PC-3 (cell line): ENCODE data around the gene CNTN4. TPM values are rescaled to one million over a fixed set of nuclear protein-coding genes. Genes with fewer than 3 reads are reported as not detected.

Experiments
- ATAC-seq: fragments of 200-7000 bp; cut with Tn5 transposase; 2 replicates; pipeline ENCODE4 v1.9.1; 2020; ENCODE audit warnings: mild to moderate bottlenecking, moderate library complexity
- BruUV-seq: library from RNA; stranded (reverse); fragments of 400-500 nt; replicated peaks from 2 replicates; lab custom pipeline; 2021; lab: Mats Ljungman, UMichigan
- CTCF ChIA-PET: fragments of 300-600 bp; sonication (Branson Sonifier 250); formaldehyde crosslinking; loops from one replicate; lab custom pipeline; 2022; ENCODE audit warnings: antibody characterized with exemption; lab: Charles Lee
- POLR2A ChIA-PET: fragments of 300-600 bp; sonication (Branson Sonifier 250); formaldehyde crosslinking; loops from one replicate; lab custom pipeline; 2022; ENCODE audit warnings: antibody characterized with exemption; ENCODE audit not compliant: unreplicated experiment; lab: Charles Lee
- DNase-seq: peaks from one replicate; pipeline ENCODE4 v3.0.0-alpha.2; 2015
- H2AFZ ChIP-seq: fragments of 300-600 bp; sonication (generic); 2 replicates; pipeline ENCODE4 v1.6.0; 2016; ENCODE audit warnings: antibody characterized with exemption, low read length
- H3F3A ChIP-seq: fragments of 300-600 bp; sonication (generic); one replicate; pipeline ENCODE4 v1.6.0; 2017; ENCODE audit warnings: antibody characterized with exemption, low read length, control low read depth, mild to moderate bottlenecking; ENCODE audit not compliant: unreplicated experiment
- H3K27ac ChIP-seq: fragments of 300-600 bp; sonication (generic); 2 replicates; pipeline ENCODE4 v1.5.1; 2016; ENCODE audit warnings: mild to moderate bottlenecking, low read length
- H3K27me3 ChIP-seq: fragments of 300-600 bp; sonication (generic); 2 replicates; pipeline ENCODE4 v1.6.1; 2016; ENCODE audit warnings: low read length, mixed read lengths
- H3K36me3 ChIP-seq: fragments of 300-600 bp; sonication (generic); 2 replicates; pipeline ENCODE4 v1.6.1; 2016; ENCODE audit warnings: low read depth, mixed run types, low read length, mixed read lengths
- H3K4me1 ChIP-seq: fragments of 300-600 bp; sonication (generic); 2 replicates; pipeline ENCODE4 v1.5.1; 2016; ENCODE audit warnings: low read length; ENCODE audit not compliant: insufficient read depth
- H3K4me2 ChIP-seq: fragments of 300-600 bp; sonication (generic); 2 replicates; pipeline ENCODE4 v1.6.0; 2016; ENCODE audit warnings: low read length
- H3K4me3 ChIP-seq: fragments of 300-600 bp; sonication (generic); 2 replicates; pipeline ENCODE4 v1.5.1; 2016; ENCODE audit warnings: mild to moderate bottlenecking, low read length, mixed read lengths
- H3K79me2 ChIP-seq: fragments of 300-600 bp; sonication (generic); 2 replicates; pipeline ENCODE4 v1.6.1; 2017; ENCODE audit warnings: low read length, mixed read lengths
- H3K9ac ChIP-seq: fragments of 300-600 bp; sonication (generic); 2 replicates; pipeline ENCODE4 v1.6.0; 2016; ENCODE audit warnings: mild to moderate bottlenecking, low read length
- H3K9me2 ChIP-seq: fragments of 300-600 bp; sonication (generic); replicated peaks from 2 replicates; pipeline ENCODE4 v1.6.1; 2016; ENCODE audit warnings: mixed run types, low read length, mixed read lengths
- H3K9me3 ChIP-seq: fragments of 300-600 bp; sonication (generic); 2 replicates; pipeline ENCODE4 v1.6.1; 2016; ENCODE audit warnings: low read length, mixed read lengths
- H4K20me1 ChIP-seq: fragments of 300-600 bp; sonication (generic); 2 replicates; pipeline ENCODE4 v1.6.1; 2016; ENCODE audit warnings: low read length, mixed read lengths
- CTCF ChIP-seq: fragments of 300-600 bp; sonication (generic); conservative IDR thresholded peaks from 2 replicates; pipeline ENCODE4 v1.5.1; 2017; ENCODE audit warnings: antibody characterized with exemption, low read depth, mild to moderate bottlenecking, low read length
- EZH2 ChIP-seq: fragments of 300-600 bp; sonication (generic); IDR thresholded peaks from one replicate; pipeline ENCODE4 v1.6.1; 2017; ENCODE audit warnings: antibody characterized with exemption, mild to moderate bottlenecking, low read length; ENCODE audit not compliant: unreplicated experiment
- EZH2phosphoT487 ChIP-seq: fragments of 300-600 bp; sonication (generic); IDR thresholded peaks from 2 replicates; pipeline ENCODE4 v1.6.1; 2018; ENCODE audit warnings: mild to moderate bottlenecking, antibody characterized with exemption, low read length, borderline replicate concordance
- intact Hi-C: fragments of 100-400 bp; cut with micrococcal nuclease; formaldehyde crosslinking; loops from 2 replicates; pipeline ENCODE4 v1.9.0; 2023
- total RNA-seq: library from RNA; depleted of rRNA; stranded (reverse); fragments of >200 nt; gene quantifications from 2 replicates; pipeline ENCODE4 v1.2.3, GENCODE V29; 2014

CNTN4 gene
- total RNA-seq, 1 experiment from 2014 or later = not detected

DNA sequence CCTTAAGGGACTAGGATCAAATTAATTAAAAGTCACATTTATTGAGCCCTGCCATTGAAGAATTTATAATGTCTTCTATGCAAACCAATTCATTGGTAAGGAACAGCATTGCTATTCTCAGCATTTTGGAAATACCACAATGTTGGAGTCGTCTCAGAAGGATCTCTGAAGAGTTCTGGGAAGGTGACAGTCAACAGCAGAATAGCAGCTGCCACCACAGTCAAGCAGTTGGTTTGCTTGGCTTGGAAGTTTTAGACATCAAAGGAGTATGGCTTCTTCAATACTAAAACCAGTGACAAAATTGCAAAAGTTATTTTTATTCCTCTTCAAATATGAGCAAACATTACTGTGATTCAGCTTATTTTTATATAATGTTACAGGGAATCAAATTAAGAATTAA lies 167.9 kb downstream of the CNTN4 start:
- no peak overlapping the region for H2AFZ ChIP-seq
- DNase-seq (no peak), ATAC-seq (no peak)
- intact Hi-C loops = no loop called here
- POLR2A ChIA-PET = no interaction called here
- no TSS peak for BruUV-seq
- no peak overlapping the region for H3K4me2 ChIP-seq
- H4K20me1 ChIP-seq = no peaks in the 10 kb centered on the region
- CTCF ChIA-PET = no interaction called here
- H3K4me3 ChIP-seq = no peak overlapping the region
- no peak for TF ChIP-seq EZH2
- TF ChIP-seq CTCF = no peak
- no peak for TF ChIP-seq EZH2phosphoT487
- H3K27ac ChIP-seq = no peak overlapping the region
- H3F3A ChIP-seq = no peaks in the 10 kb centered on the region
- H3K36me3 ChIP-seq = no peaks in the 10 kb centered on the region
- no peaks in the 10 kb centered on the region for H3K79me2 ChIP-seq
- peaks cover 44% of the 10 kb centered on the region for H3K9me3 ChIP-seq
- H3K4me1 ChIP-seq = no peaks in the 10 kb centered on the region
- no peaks in the 10 kb centered on the region for H3K27me3 ChIP-seq
- H3K9me2 ChIP-seq = no peaks in the 10 kb centered on the region
- no peak overlapping the region for H3K9ac ChIP-seq

- H3K9me3 ChIP-seq = peaks cover 34% of the 10 kb centered on the region
- no peaks in the 10 kb centered on the region for H3K9me2 ChIP-seq
- H3K27me3 ChIP-seq = no peaks in the 10 kb centered on the region
- no peaks in the 10 kb centered on the region for H3K4me1 ChIP-seq
- DNase-seq (no peak), ATAC-seq (no peak)
- no peak overlapping the region for H2AFZ ChIP-seq
- no peak overlapping the region for H3K27ac ChIP-seq
- no peak for TF ChIP-seq EZH2phosphoT487
- no peak for TF ChIP-seq EZH2
- TF ChIP-seq CTCF = no peak
- no peaks in the 10 kb centered on the region for H3K79me2 ChIP-seq
- H3K36me3 ChIP-seq = no peaks in the 10 kb centered on the region
- no TSS peak for BruUV-seq
- no peaks in the 10 kb centered on the region for H3F3A ChIP-seq
- H3K4me2 ChIP-seq = no peak overlapping the region
- H3K4me3 ChIP-seq = no peak overlapping the region
- CTCF ChIA-PET = no interaction called here
- POLR2A ChIA-PET = no interaction called here
- intact Hi-C loops = no loop called here
- H4K20me1 ChIP-seq = no peaks in the 10 kb centered on the region
- no peak overlapping the region for H3K9ac ChIP-seq
Observed at GRCh38 chr3:2268779-2269178, 170.1 kb downstream of the CNTN4 start.

DNA sequence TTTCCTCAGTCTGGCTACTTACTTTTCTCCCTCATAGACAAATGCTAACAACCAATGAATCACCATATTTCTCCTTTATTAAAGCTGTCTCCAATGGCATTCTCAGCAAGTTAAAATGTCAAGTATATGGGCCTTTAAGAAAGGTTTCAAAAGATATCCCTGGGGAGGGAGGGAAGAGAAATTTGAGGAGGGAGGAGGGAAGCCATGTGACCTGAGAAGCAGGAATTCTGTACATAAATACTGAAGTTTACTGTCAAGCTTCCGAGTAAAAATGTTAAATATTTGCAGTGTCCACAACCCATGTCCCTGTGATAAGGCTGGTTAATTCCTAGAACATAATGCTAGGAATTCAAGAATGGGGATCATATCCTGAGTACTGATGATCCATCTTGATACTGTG lies 175.9 kb downstream of the CNTN4 start:
- no TSS peak for BruUV-seq
- no peak overlapping the region for H2AFZ ChIP-seq
- ChIA-PET POLR2A (no interaction called here), CTCF (no interaction called here)
- no peaks in the 10 kb centered on the region for H3F3A ChIP-seq
- DNase-seq (no peak), ATAC-seq (no peak)
- intact Hi-C loops = no loop called here
- no peak overlapping the region for H3K9ac ChIP-seq
- no peaks in the 10 kb centered on the region for H3K9me2 ChIP-seq
- peaks cover 21% of the 10 kb centered on the region; the same call in 1 of the 2 replicates for H3K9me3 ChIP-seq
- no peaks in the 10 kb centered on the region for H3K27me3 ChIP-seq
- no peaks in the 10 kb centered on the region for H4K20me1 ChIP-seq
- no peaks in the 10 kb centered on the region for H3K36me3 ChIP-seq
- H3K4me2 ChIP-seq = no peak overlapping the region
- TF ChIP-seq CTCF = no peak
- TF ChIP-seq EZH2phosphoT487 = no peak
- no peak for TF ChIP-seq EZH2
- H3K27ac ChIP-seq = no peak overlapping the region
- no peak overlapping the region for H3K4me3 ChIP-seq
- no peaks in the 10 kb centered on the region for H3K4me1 ChIP-seq
- no peaks in the 10 kb centered on the region for H3K79me2 ChIP-seq
